HUES6 (cell line): Measurements from ENCODE around the gene ARMC2.
"Not testable (repeated sequence)": the region's sequence is repeated elsewhere in the genome, so short reads cannot be mapped to it uniquely, and the experiment has no call there.

ENCODE experiments used
- H3K27ac ChIP-seq: 2 replicates; pipeline ENCODE4 v1.7.0; 2013; ENCODE audit warnings: low read depth, mild to moderate bottlenecking, low read length, inconsistent platforms
- H3K27me3 ChIP-seq: 2 replicates; pipeline ENCODE4 v1.6.1; 2013; ENCODE audit warnings: low read length; ENCODE audit not compliant: control insufficient read depth, insufficient read depth
- H3K36me3 ChIP-seq: 2 replicates; pipeline ENCODE4 v1.6.1; 2013; ENCODE audit warnings: low read length; ENCODE audit not compliant: control insufficient read depth, insufficient read depth
- H3K4me1 ChIP-seq: 2 replicates; pipeline ENCODE4 v1.6.1; 2013; ENCODE audit warnings: low read length; ENCODE audit not compliant: control insufficient read depth, insufficient read depth
- H3K4me3 ChIP-seq: 2 replicates; pipeline ENCODE4 v1.5.1; 2013; ENCODE audit warnings: low read depth, low read length
- H3K9ac ChIP-seq: one replicate; pipeline ENCODE4 v1.6.1; 2013; ENCODE audit warnings: mild to moderate bottlenecking, low read length
- H3K9me3 ChIP-seq: 2 replicates; pipeline ENCODE4 v1.6.1; 2013; ENCODE audit warnings: low read depth, low read length; ENCODE audit not compliant: control insufficient read depth, insufficient read depth

Gene ARMC2

DNA sequence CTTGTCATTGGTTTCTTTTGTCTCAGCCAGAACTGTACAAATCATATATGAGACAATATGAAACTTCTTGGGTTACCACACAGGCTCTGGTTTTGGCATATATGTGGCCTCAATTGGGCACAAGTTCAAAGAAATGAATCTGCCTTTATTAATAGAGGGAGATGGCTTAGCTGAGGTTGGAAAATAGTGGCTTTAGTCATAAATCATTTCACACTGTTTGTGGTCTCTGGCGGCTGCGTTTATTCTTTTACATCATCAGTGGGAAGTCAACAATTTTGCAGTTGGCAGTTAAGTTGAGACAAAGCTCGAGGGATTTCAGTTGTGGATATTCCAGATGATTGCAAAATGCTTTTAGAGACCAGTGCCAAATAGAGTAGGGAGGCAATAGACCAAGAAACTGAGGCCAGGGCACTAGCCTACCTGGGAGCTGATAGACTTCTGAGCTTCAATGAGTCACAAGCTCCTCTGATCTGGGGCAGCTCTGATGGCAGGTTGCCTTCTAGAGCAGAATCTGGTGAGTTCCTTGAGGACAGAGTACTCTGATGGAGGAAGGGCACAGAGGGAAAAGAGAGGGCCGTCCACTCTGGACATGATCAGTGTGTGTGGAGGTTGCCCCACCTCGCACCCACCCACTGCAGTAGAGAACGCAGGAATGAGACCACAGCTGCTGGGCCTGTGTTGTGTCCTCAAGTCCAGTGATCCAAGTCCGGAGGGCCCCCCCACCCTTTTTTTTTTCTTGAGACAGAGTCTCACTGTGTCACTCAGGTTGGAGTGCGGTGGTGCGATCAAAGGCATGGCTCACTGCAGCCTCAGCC lies 73.5 kb downstream of the ARMC2 start:
- Histone ChIP-seq H3K27ac (no peak overlapping the region), H3K4me3 (no peak overlapping the region), H3K4me1 (peaks cover 36% of the 10 kb centered on the region), H3K36me3 (no peaks in the 10 kb centered on the region), H3K9ac (no peak overlapping the region), H3K9me3 (no peaks in the 10 kb centered on the region), H3K27me3 (no peaks in the 10 kb centered on the region)

DNA sequence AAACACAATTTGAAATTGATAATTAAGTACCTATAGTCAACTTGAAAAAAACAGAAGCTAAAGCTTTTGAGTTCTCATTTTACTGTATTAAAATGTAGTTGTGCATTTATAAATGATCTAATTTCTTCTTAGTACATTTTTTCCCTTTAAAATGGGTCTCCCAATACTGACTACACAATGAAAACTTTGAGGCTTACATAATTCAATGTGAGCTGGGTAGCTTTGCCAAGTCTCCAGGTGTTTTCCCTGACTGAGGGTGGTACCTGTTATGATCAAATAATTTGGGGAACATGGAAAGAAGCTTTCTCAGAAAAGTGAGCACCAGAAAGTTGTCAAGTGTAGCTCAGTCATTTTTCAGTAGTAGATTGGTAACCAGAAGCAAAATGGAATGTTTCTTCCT lies 74.3 kb downstream of the ARMC2 start:
- Histone ChIP-seq H3K9me3 (no peaks in the 10 kb centered on the region), H3K27ac (no peak overlapping the region)

DNA sequence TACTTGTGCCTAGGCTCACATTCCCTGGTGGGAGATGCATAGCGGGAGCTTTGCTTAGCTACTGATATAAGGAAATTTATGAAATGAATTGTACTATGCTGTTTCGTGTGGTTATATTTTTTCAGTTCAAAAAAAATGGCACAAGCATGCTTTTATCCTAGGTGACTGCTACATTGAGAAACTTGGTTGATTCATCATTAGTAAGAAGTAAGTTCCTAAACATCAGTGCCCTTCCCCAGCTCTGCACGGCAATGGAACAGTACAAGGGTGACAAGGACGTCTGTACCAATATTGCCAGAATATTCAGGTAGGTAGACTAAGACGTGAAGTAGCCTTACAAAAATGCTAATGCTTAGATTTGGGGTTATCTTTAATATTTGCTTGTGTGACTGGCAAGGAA lies 79.7 kb downstream of the ARMC2 start:
- no peaks in the 10 kb centered on the region for H3K27me3 ChIP-seq
- H3K4me3 ChIP-seq, result no peak overlapping the region
- no peaks in the 10 kb centered on the region for H3K36me3 ChIP-seq
- H3K9me3 ChIP-seq, result no peaks in the 10 kb centered on the region
- peaks cover 20% of the 10 kb centered on the region for H3K4me1 ChIP-seq
- H3K9ac ChIP-seq, result no peak overlapping the region
- no peak overlapping the region for H3K27ac ChIP-seq

More for the DNA sequence above, 74.3 kb downstream of the ARMC2 start:
- no peaks in the 10 kb centered on the region for H3K36me3 ChIP-seq
- H3K4me1 ChIP-seq, result peaks cover 36% of the 10 kb centered on the region
- no peaks in the 10 kb centered on the region for H3K27me3 ChIP-seq
- H3K4me3 ChIP-seq, result no peak overlapping the region
- no peak overlapping the region for H3K9ac ChIP-seq

DNA sequence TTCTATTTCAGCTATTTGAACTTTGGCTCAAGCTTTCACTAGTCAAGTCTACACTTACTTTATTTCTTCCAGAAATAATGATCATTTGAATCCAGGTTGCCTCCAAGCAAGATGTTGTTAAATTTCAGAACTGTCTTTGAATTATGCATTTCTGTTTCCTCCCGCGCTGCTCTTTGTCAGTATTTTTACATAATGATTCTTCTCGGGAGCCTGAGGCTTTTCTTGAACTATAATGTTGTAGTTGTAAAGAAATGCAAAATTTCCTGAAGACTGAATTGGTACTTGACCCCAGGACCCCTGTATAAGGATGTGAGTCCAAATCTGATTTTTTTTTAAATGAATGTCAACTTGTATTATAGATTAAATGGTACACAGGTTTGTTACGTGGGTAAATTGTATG lies 80.4 kb downstream of the ARMC2 start:
- no peaks in the 10 kb centered on the region for H3K9me3 ChIP-seq
- no peaks in the 10 kb centered on the region for H3K27me3 ChIP-seq
- H3K27ac ChIP-seq, result no peak overlapping the region
- H3K4me3 ChIP-seq, result no peak overlapping the region
- H3K9ac ChIP-seq, result no peak overlapping the region
- H3K36me3 ChIP-seq, result no peaks in the 10 kb centered on the region
- peaks cover 16% of the 10 kb centered on the region for H3K4me1 ChIP-seq

DNA sequence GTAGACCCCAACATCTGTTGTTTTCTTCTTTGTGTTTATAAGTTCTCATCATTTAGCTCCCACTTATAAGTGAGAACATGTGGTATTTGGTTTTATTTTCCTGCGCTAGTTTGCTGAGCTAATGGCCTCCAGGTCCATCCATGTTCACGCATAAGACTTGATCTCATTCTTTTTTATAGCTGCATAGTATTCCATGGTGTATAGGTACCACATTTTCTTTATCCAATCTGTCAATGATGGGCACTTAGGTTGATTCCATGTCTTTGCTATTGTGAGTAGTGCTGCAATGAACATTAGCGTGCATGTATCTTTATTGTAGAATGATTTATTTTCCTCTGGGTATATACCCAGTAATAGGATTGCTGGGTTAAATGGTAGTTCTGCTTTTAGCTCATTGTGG lies 82.9 kb downstream of the ARMC2 start:
- peaks cover 13% of the 10 kb centered on the region; the same call in 1 of the 2 replicates for H3K4me1 ChIP-seq
- H3K4me3 ChIP-seq, H3K36me3 ChIP-seq, H3K27me3 ChIP-seq, H3K27ac ChIP-seq, H3K9ac ChIP-seq, H3K9me3 ChIP-seq: not testable (repeated sequence)

DNA sequence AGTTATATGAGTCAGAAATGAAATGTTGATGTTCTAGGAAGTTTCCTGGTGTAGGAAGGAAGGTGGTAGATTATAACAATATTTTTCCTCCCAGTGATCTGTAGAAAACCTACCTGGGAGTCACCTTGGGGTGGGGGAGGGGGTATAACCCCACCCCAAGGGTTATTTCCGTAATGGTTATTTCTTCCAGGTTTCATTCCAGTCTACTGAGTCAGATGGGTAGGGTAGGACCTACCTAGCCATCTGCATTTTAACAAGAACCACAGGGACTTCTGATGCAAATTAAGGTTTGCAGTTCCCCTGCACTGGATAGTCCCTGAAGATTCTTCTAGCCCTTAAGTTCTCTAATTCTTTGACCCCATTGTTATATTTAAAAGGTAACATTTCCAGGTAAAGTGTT lies 88.9 kb downstream of the ARMC2 start:
- no peaks in the 10 kb centered on the region for H3K36me3 ChIP-seq
- no peak overlapping the region for H3K9ac ChIP-seq
- H3K27ac ChIP-seq, result peak overlapping the region; percentile 39; the same call in 1 of the 2 replicates
- H3K4me1 ChIP-seq, result peaks cover 14% of the 10 kb centered on the region
- no peaks in the 10 kb centered on the region for H3K27me3 ChIP-seq
- no peak overlapping the region for H3K4me3 ChIP-seq
- no peaks in the 10 kb centered on the region; the same call in 1 of the 2 replicates for H3K9me3 ChIP-seq

DNA sequence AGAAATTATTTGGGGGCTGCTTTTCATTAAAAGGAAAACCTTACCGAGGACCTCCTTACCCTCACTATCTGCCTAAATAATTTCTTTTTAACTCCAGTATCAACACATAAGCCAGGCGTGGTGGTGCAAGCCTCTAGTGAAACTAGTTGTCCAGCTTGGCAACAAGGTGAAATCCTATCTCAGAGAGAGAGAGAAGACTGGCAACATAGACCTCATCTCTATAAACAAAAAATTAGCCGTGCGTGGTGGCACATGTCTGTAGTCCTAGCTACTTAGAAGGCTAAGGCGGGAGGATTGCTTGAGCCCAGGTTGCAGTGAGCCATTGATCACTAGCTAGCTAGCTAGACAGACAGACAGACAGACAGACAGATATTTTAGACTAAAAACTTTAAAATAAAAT lies 92.5 kb downstream of the ARMC2 start:
- H3K4me3 ChIP-seq, result no peak overlapping the region
- H3K4me1 ChIP-seq, result peaks cover 32% of the 10 kb centered on the region
- no peak overlapping the region for H3K27ac ChIP-seq
- no peaks in the 10 kb centered on the region; the same call in 1 of the 2 replicates for H3K9me3 ChIP-seq
- no peaks in the 10 kb centered on the region for H3K27me3 ChIP-seq
- no peaks in the 10 kb centered on the region for H3K36me3 ChIP-seq
- H3K9ac ChIP-seq, result no peak overlapping the region

DNA sequence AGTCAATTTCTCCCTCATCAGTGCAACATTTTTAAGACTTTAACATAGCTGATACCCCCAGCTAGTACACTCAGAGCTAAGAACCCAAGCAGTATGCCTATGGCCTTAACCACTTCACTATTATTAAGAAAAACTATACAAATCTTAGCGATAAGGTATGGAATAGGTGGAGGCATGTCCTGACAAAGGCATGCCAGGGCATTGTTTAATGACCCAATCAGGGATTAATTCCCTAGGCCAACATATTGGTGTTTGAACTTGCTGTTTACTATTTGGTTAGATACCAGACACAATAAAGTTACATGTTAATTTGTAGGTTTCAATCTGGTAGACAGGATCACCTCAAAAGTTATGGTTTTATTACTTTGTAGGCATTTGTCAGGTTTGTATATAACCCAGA lies 93.1 kb downstream of the ARMC2 start:
- no peaks in the 10 kb centered on the region for H3K36me3 ChIP-seq
- no peak overlapping the region for H3K9ac ChIP-seq
- H3K4me3 ChIP-seq, result no peak overlapping the region
- H3K27me3 ChIP-seq, result no peaks in the 10 kb centered on the region
- peaks cover 36% of the 10 kb centered on the region for H3K4me1 ChIP-seq
- no peak overlapping the region for H3K27ac ChIP-seq
- H3K9me3 ChIP-seq, result no peaks in the 10 kb centered on the region; the same call in 1 of the 2 replicates

DNA sequence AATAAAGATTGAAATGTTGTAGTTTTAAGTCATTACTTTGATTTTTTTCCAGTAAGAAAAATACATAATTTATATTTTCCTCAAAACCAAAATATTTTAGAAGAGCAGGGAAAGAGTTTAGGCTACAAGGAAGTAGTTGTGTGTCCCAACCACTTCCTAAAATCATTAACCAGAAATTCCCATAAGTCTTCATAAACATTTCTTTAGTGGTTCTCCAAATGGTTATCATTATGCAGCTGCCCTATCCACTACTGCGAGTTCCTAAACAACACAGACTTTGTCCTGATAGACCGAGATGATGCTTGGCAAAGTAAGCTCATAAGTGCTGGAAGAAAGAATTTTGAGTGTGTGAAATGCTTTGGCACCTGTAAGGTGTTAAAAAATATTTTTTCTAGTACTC lies 93.6 kb downstream of the ARMC2 start:
- Histone ChIP-seq H3K4me3 (no peak overlapping the region), H3K9me3 (no peaks in the 10 kb centered on the region; the same call in 1 of the 2 replicates), H3K27me3 (no peaks in the 10 kb centered on the region), H3K36me3 (no peaks in the 10 kb centered on the region), H3K27ac (no peak overlapping the region), H3K9ac (no peak overlapping the region), H3K4me1 (peaks cover 32% of the 10 kb centered on the region)

DNA sequence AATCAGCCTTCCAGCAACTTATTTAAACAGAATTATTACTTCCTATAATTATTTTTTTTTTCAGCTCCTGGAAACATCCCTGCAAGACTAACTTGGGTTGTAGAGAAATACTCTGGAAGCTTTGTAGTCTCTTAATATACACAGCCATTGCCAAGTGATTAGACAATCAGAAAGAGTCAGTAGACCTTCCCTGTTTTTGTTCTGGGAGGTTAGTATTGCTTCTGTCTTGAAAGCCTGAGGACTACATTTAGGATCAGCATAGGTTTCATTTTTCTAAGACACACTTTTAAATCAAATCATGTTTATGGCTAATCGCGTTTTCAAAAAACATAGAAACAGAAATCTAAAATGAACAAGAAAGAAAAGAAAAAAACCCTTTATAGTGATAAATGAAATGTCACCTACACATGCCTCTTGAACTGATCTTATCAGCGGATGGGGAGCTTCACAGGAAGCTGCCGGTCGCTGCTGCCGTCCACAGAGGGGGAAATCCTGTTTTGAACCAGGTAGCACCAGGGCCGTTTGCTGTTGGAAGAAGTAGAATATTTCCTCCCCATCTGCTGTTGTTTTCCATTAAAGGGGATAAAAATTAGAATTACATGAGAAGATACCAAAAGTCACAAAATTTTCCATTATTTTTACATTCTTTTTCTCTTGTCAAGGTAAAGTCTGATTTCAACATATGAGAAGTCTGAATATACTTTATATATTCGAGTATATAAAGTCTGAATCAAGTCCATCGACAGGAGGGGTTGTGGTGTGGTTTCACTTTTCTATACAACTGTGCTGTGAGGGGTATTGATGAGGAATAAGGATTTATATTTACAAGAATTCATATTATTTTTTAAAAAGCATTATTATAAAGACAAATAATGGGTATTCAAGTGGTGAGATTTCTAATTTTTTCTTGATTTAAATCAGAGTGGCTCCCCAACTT lies 94.6 kb downstream of the ARMC2 start:
- Histone ChIP-seq H3K9ac (no peak overlapping the region), H3K4me1 (peaks cover 25% of the 10 kb centered on the region), H3K4me3 (no peak overlapping the region), H3K9me3 (no peaks in the 10 kb centered on the region; the same call in 1 of the 2 replicates), H3K27ac (no peak overlapping the region), H3K27me3 (no peaks in the 10 kb centered on the region), H3K36me3 (no peaks in the 10 kb centered on the region)

DNA sequence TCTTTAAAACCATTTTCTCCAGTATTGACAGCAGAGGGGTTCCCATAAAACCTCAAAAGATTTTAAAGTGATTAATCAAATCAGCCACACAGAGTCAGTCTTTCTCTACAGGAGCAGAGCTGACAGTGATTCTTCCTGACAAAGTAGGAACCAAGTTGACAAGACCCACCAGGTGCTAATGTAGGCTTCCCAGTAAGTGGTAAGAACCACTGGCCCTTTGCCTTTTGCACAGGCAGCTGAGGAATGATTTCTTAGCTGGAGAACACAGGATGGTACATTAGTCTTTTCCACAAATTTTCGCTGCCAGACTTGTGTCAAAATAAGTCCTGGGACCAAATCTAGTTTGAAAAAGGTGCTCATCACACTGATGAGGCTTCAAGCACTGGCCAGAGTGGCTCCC lies 95.8 kb downstream of the ARMC2 start:
- Histone ChIP-seq H3K27ac (no peak overlapping the region), H3K36me3 (no peaks in the 10 kb centered on the region), H3K4me3 (no peak overlapping the region), H3K9me3 (no peaks in the 10 kb centered on the region; the same call in 1 of the 2 replicates), H3K27me3 (no peaks in the 10 kb centered on the region), H3K9ac (no peak overlapping the region), H3K4me1 (peaks cover 28% of the 10 kb centered on the region)
